DMS114 treated with DMSO at 0.1 percent for 48 hours (cell line): ENCODE data around the gene CLMN.

Experiments used
- DNase-seq: peaks from one replicate; lab custom pipeline; 2025; ENCODE audit not compliant: unreplicated experiment; lab: John Stamatoyannopoulos, UW

The CLMN gene

GRCh38 chr14:95304342-95304741 is 15.4 kb downstream of the CLMN start:
- DNase-seq: no peak

GRCh38 chr14:95303552-95303951 is 16.2 kb downstream of the CLMN start:
- no peak for DNase-seq

- DNase-seq: no peak
Measured at GRCh38 chr14:95302667-95303506, 16.8 kb downstream of the CLMN start.

- no peak for DNase-seq
Measured at GRCh38 chr14:95301527-95302187, 18.1 kb downstream of the CLMN start.

- DNase-seq: no peak
Measured at GRCh38 chr14:95300697-95301526, 18.8 kb downstream of the CLMN start.

- no peak for DNase-seq
Measured at GRCh38 chr14:95300002-95300696, 19.6 kb downstream of the CLMN start.

GRCh38 chr14:95299271-95299670 is 20.4 kb downstream of the CLMN start:
- DNase-seq: no peak

GRCh38 chr14:95297832-95298231 is 21.9 kb downstream of the CLMN start:
- DNase-seq: no peak

GRCh38 chr14:95296966-95297365 is 22.7 kb downstream of the CLMN start:
- DNase-seq: no peak

GRCh38 chr14:95295600-95296376 is 23.9 kb downstream of the CLMN start:
- no peak for DNase-seq

- no peak for DNase-seq
Measured at GRCh38 chr14:95294834-95295599, 24.7 kb downstream of the CLMN start.

- no peak for DNase-seq
Measured at GRCh38 chr14:95294320-95294719, 25.4 kb downstream of the CLMN start.

- DNase-seq: no peak
Measured at GRCh38 chr14:95293449-95293848, 26.3 kb downstream of the CLMN start.

GRCh38 chr14:95292660-95293425 is 26.9 kb downstream of the CLMN start:
- DNase-seq: no peak

GRCh38 chr14:95291859-95292542 is 27.7 kb downstream of the CLMN start:
- no peak for DNase-seq

GRCh38 chr14:95290871-95291431 is 28.8 kb downstream of the CLMN start:
- DNase-seq: no peak

- DNase-seq: no peak
Measured at GRCh38 chr14:95290021-95290420, 29.7 kb downstream of the CLMN start.
